IMR-90 (cell line): ENCODE results near the gene DSC3. TPM values are rescaled to one million over a fixed set of nuclear protein-coding genes. Genes with fewer than 3 reads are reported as not detected.

Experiments
- ATAC-seq: fragments of 200-7000 bp; cut with Tn5 transposase; 2 replicates; pipeline ENCODE4 v1.9.1; 2020; ENCODE audit warnings: low read depth, mild to moderate bottlenecking, moderate library complexity
- BruUV-seq: library from RNA; stranded (reverse); fragments of 400-500 nt; replicated peaks from 2 replicates; lab custom pipeline; 2021; lab: Mats Ljungman, UMichigan
- CTCF ChIA-PET: fragments of 300-600 bp; formaldehyde crosslinking; extraction: SDS; loops from one replicate; lab custom pipeline; 2021; ENCODE audit warnings: antibody characterized with exemption; lab: Yijun Ruan, JAX
- POLR2A ChIA-PET: fragments of 300-600 bp; sonication (Branson Sonifier 250); formaldehyde crosslinking; loops from one replicate; lab custom pipeline; 2022; ENCODE audit warnings: antibody characterized with exemption; ENCODE audit not compliant: unreplicated experiment; lab: Charles Lee
- DNase-seq: peaks from one replicate; pipeline ENCODE4 v3.0.0; 2013
- H2AFZ ChIP-seq: replicated peaks from 2 replicates; pipeline ENCODE3; 2013; ENCODE audit warnings: low read length, mild to moderate bottlenecking; ENCODE audit not compliant: poor library complexity
- H2AK5ac ChIP-seq: 2 replicates; pipeline ENCODE4 v1.6.1; 2013; ENCODE audit warnings: low read depth, low read length, inconsistent platforms
- H2AK9ac ChIP-seq: replicated peaks from 2 replicates; pipeline ENCODE3; 2013; ENCODE audit warnings: mild to moderate bottlenecking, low read depth, low read length, moderate library complexity; ENCODE audit not compliant: poor library complexity
- H2BK120ac ChIP-seq: 2 replicates; pipeline ENCODE4 v1.6.1; 2013; ENCODE audit warnings: low read depth, low read length, inconsistent platforms
- H2BK15ac ChIP-seq: 3 replicates; pipeline ENCODE4 v1.6.1; 2013; ENCODE audit warnings: low read depth, low read length, inconsistent platforms
- H2BK20ac ChIP-seq: 2 replicates; pipeline ENCODE4 v1.6.1; 2013; ENCODE audit warnings: low read depth, mild to moderate bottlenecking, inconsistent platforms, low read length, moderate library complexity
- H2BK5ac ChIP-seq: 2 replicates; pipeline ENCODE4 v1.6.1; 2013; ENCODE audit warnings: mild to moderate bottlenecking, low read depth, low read length, inconsistent platforms; ENCODE audit not compliant: poor library complexity, severe bottlenecking
- H3K14ac ChIP-seq: replicated peaks from 2 replicates; pipeline ENCODE4 v1.6.1; 2013; ENCODE audit warnings: low read depth, low read length, inconsistent platforms
- H3K18ac ChIP-seq: 2 replicates; pipeline ENCODE4 v1.6.1; 2013; ENCODE audit warnings: low read depth, low read length, control low read depth
- H3K23ac ChIP-seq: 2 replicates; pipeline ENCODE4 v1.6.1; 2013; ENCODE audit warnings: low read depth, low read length, inconsistent platforms
- H3K27ac ChIP-seq: 2 replicates; pipeline ENCODE4 v1.5.1; 2013; ENCODE audit warnings: mild to moderate bottlenecking, control low read depth, low read length; ENCODE audit not compliant: insufficient read depth
- H3K27me3 ChIP-seq: 2 replicates; pipeline ENCODE4 v1.6.1; 2013; ENCODE audit warnings: low read length; ENCODE audit not compliant: control insufficient read depth, insufficient read depth
- H3K36me3 ChIP-seq: 2 replicates; pipeline ENCODE4 v1.6.1; 2013; ENCODE audit warnings: low read length, mixed read lengths; ENCODE audit not compliant: control insufficient read depth, insufficient read depth
- H3K4ac ChIP-seq: 2 replicates; pipeline ENCODE4 v1.6.1; 2013; ENCODE audit warnings: low read depth, low read length, inconsistent platforms
- H3K4me1 ChIP-seq: 2 replicates; pipeline ENCODE4 v1.6.1; 2013; ENCODE audit warnings: low read length, mixed read lengths; ENCODE audit not compliant: control insufficient read depth, insufficient read depth
- H3K4me2 ChIP-seq: 2 replicates; pipeline ENCODE4 v1.6.1; 2013; ENCODE audit warnings: low read depth, mild to moderate bottlenecking, control low read depth, low read length, moderate library complexity
- H3K4me3 ChIP-seq: 2 replicates; pipeline ENCODE4 v1.5.1; 2013; ENCODE audit warnings: low read depth, mild to moderate bottlenecking, control low read depth, low read length, moderate library complexity; ENCODE audit not compliant: insufficient read depth
- H3K56ac ChIP-seq: 2 replicates; pipeline ENCODE4 v1.6.1; 2013; ENCODE audit warnings: low read length, inconsistent platforms; ENCODE audit not compliant: insufficient read depth; ENCODE audit errors: extremely low read depth
- H3K79me1 ChIP-seq, 2 experiments: 2 replicates each; pipeline ENCODE4 v1.6.1; 2013; ENCODE audit warnings: low read length in 2 of 2, inconsistent platforms in 1 of 2, low read depth in 1 of 2
- H3K9ac ChIP-seq: 2 replicates; pipeline ENCODE4 v1.6.1; 2013; ENCODE audit warnings: low read depth, low read length, control low read depth
- H3K9me1 ChIP-seq: 2 replicates; pipeline ENCODE4 v1.6.1; 2013; ENCODE audit warnings: low read length, inconsistent platforms; ENCODE audit not compliant: insufficient read depth
- H3K9me3 ChIP-seq: 2 replicates; pipeline ENCODE4 v1.6.1; 2013; ENCODE audit warnings: low read length; ENCODE audit not compliant: control insufficient read depth, insufficient read depth
- H4K20me1 ChIP-seq: 2 replicates; pipeline ENCODE4 v1.6.1; 2013; ENCODE audit warnings: low read length, inconsistent platforms; ENCODE audit not compliant: insufficient read depth
- H4K5ac ChIP-seq: 2 replicates; pipeline ENCODE4 v1.6.1; 2013; ENCODE audit warnings: mild to moderate bottlenecking, low read depth, low read length, control low read depth
- H4K8ac ChIP-seq, 2 experiments: 2 replicates each; pipeline ENCODE4 v1.6.1; 2013; ENCODE audit warnings: low read depth in 2 of 2, low read length in 2 of 2, control low read depth in 1 of 2, inconsistent platforms in 1 of 2
- H4K91ac ChIP-seq: 2 replicates; pipeline ENCODE4 v1.6.1; 2013; ENCODE audit warnings: low read depth, low read length, inconsistent platforms; ENCODE audit not compliant: insufficient read depth
- BHLHE40 ChIP-seq: fragments of 150-350 bp; IDR thresholded peaks from 2 replicates; pipeline ENCODE4 v1.6.1; 2016; ENCODE audit warnings: mild to moderate bottlenecking, low read depth, low read length
- CEBPB ChIP-seq: IDR thresholded peaks from 2 replicates; pipeline ENCODE4 v1.6.1; 2012; ENCODE audit warnings: low read depth, low read length, improper control_type of control experiment
- CHD1 ChIP-seq: IDR thresholded peaks from 2 replicates; pipeline ENCODE4 v1.6.1; 2012; ENCODE audit warnings: low read depth, low read length, improper control_type of control experiment
- CTCF ChIP-seq: conservative IDR thresholded peaks from 2 replicates; pipeline ENCODE4 v1.5.1; 2012; ENCODE audit warnings: mild to moderate bottlenecking, low read depth, low read length, improper control_type of control experiment
- ELK1 ChIP-seq: fragments of 150-350 bp; IDR thresholded peaks from 2 replicates; pipeline ENCODE4 v1.6.1; 2016; ENCODE audit warnings: low read depth, mild to moderate bottlenecking, low read length, moderate library complexity, borderline replicate concordance
- FOS ChIP-seq: fragments of 150-350 bp; IDR thresholded peaks from 2 replicates; pipeline ENCODE4 v1.6.1; 2016; ENCODE audit warnings: low read depth, low read length
- MAFK ChIP-seq: IDR thresholded peaks from 2 replicates; pipeline ENCODE4 v1.6.1; 2012; ENCODE audit warnings: low read depth, low read length, improper control_type of control experiment
- MAZ ChIP-seq: IDR thresholded peaks from 2 replicates; pipeline ENCODE4 v1.6.1; 2012; ENCODE audit warnings: low read depth, mild to moderate bottlenecking, low read length, improper control_type of control experiment, moderate library complexity, borderline replicate concordance
- MXI1 ChIP-seq: IDR thresholded peaks from 2 replicates; pipeline ENCODE4 v1.6.1; 2012; ENCODE audit warnings: low read depth, mild to moderate bottlenecking, low read length, moderate library complexity, borderline replicate concordance
- NFE2L2 ChIP-seq: fragments of 150-350 bp; IDR thresholded peaks from 2 replicates; pipeline ENCODE4 v1.6.1; 2016; ENCODE audit warnings: low read depth, mild to moderate bottlenecking, low read length
- POLR2A ChIP-seq: IDR thresholded peaks from 2 replicates; pipeline ENCODE4 v1.6.1; 2012; ENCODE audit warnings: mild to moderate bottlenecking, low read depth, low read length
- RAD21 ChIP-seq: IDR thresholded peaks from 2 replicates; pipeline ENCODE4 v1.6.1; 2012; ENCODE audit warnings: low read length, improper control_type of control experiment
- RCOR1 ChIP-seq: IDR thresholded peaks from 2 replicates; pipeline ENCODE4 v1.6.1; 2012; ENCODE audit warnings: mild to moderate bottlenecking, low read length, improper control_type of control experiment; ENCODE audit not compliant: insufficient replicate concordance
- RFX5 ChIP-seq: IDR thresholded peaks from 2 replicates; pipeline ENCODE4 v1.8.0; 2012; ENCODE audit warnings: low read depth, mild to moderate bottlenecking, low read length, moderate library complexity
- SMC3 ChIP-seq: fragments of 150-350 bp; IDR thresholded peaks from 2 replicates; pipeline ENCODE4 v1.6.1; 2016; ENCODE audit warnings: low read depth, mild to moderate bottlenecking, antibody characterized with exemption, low read length, moderate library complexity
- WGBS, 2 experiments: methylation state at CpG; one replicate each; pipeline versions ENCODE4 v1.1.5 to v1.1.7; 2013; ENCODE audit warnings: missing lambda C conversion rate in 2 of 2; ENCODE audit not compliant: insufficient read length in 1 of 2; ENCODE audit errors: extremely low coverage in 2 of 2; 5-methylcytosine and 5-hydroxymethylcytosine counted together
- dilution Hi-C: fragments of 300-500 bp; cut with HindIII; formaldehyde crosslinking; loops from one replicate; pipeline ENCODE4 v1.14.3; 2018; ENCODE audit warnings: low sequenced_read_pairs; ENCODE audit not compliant: unreplicated experiment
- in situ Hi-C: fragments of 300-500 bp; cut with MboI; formaldehyde crosslinking; loops from 3 replicates; pipeline ENCODE4 v1.14.3; 2019; ENCODE audit warnings: low sequenced_read_pairs, inconsistent platforms, mixed read lengths
- intact Hi-C: fragments of 100-400 bp; cut with micrococcal nuclease; formaldehyde crosslinking; loops from 2 replicates; pipeline ENCODE4 v1.10.0; 2022
- polyA plus RNA-seq, 3 experiments: library from polyadenylated mRNA; depleted of rRNA; stranded (reverse); fragments of >200 nt; gene quantifications; 2 replicates each; pipeline ENCODE4 v1.2.3, GENCODE V29; 2012; ENCODE audit warnings: low replicate concordance in 1 of 3
- total RNA-seq: library from RNA; depleted of rRNA; stranded (reverse); fragments of >200 nt; gene quantifications from 2 replicates; pipeline ENCODE4 v1.2.3, GENCODE V29; 2012

Gene DSC3
- total and polyA plus RNA-seq, 2 of the 4 experiments (the other 2 are of a cell fraction): under 0.01 to 0.09 TPM

DNA sequence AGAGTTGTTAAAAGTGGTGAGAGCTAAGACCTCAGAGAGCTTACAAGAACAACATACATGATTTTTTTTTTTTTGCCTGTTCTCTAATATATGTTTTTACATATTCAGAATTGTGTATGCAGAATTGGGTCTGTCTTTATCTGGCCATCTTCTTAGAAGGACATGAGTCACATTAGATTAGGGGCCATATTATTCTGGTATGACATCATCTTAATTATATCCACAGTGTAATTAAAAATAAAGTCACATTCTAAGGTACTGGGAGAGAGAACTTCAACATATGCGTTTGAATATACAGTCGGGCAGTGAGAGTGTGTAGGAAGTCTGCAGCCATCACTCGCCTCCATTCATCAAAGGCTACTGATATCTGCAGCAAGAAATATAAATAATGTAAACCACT, 88.3 kb downstream of the DSC3 start:
- no peak overlapping the region for H2AK5ac ChIP-seq
- H2AK9ac ChIP-seq: no peak overlapping the region
- H3K4me1 ChIP-seq: no peaks in the 10 kb centered on the region
- POLR2A ChIA-PET: no interaction called here
- WGBS, 2 experiments: no CpG with 5 or more reads among the region's 3 CpGs
- in situ Hi-C loops (no loop called here), dilution Hi-C loops (no loop called here), intact Hi-C loops (no loop called here)
- H3K9ac ChIP-seq: no peak overlapping the region
- H2BK120ac ChIP-seq: no peak overlapping the region
- H3K18ac ChIP-seq: no peak overlapping the region
- no peak overlapping the region for H3K4me3 ChIP-seq
- no peak overlapping the region for H3K56ac ChIP-seq
- H4K5ac ChIP-seq: no peak overlapping the region
- DNase-seq (no peak), ATAC-seq (no peak)
- H3K36me3 ChIP-seq: no peaks in the 10 kb centered on the region
- H3K27me3 ChIP-seq: no peaks in the 10 kb centered on the region
- H3K23ac ChIP-seq: no peak overlapping the region
- no peak overlapping the region for H3K14ac ChIP-seq
- no peaks in the 10 kb centered on the region for H3K9me1 ChIP-seq
- H3K79me1 ChIP-seq: no peaks in the 10 kb centered on the region
- H4K20me1 ChIP-seq: no peaks in the 10 kb centered on the region
- TF ChIP-seq FOS (no peak), CHD1 (no peak), CTCF (no peak), ELK1 (no peak), RFX5 (no peak), RCOR1 (no peak), BHLHE40 (no peak), CEBPB (no peak), RAD21 (no peak), MXI1 (no peak), MAZ (no peak), MAFK (no peak), POLR2A (no peak), NFE2L2 (no peak), SMC3 (no peak)
- CTCF ChIA-PET: no interaction called here
- no peaks in the 10 kb centered on the region for H3K9me3 ChIP-seq
- no peak overlapping the region for H2AFZ ChIP-seq
- no peak overlapping the region for H2BK5ac ChIP-seq
- H3K4me2 ChIP-seq: no peak overlapping the region
- BruUV-seq: no TSS peak
- no peak overlapping the region for H4K91ac ChIP-seq
- no peak overlapping the region for H3K27ac ChIP-seq
- no peak overlapping the region for H3K4ac ChIP-seq
- H2BK15ac ChIP-seq: no peak overlapping the region
- H4K8ac ChIP-seq: no peak overlapping the region
- no peak overlapping the region for H2BK20ac ChIP-seq
